Renal cortex interstitium (tissue), 15 donors: ENCODE data around the gene ZNF878. TPM values are rescaled to one million over a fixed set of nuclear protein-coding genes. Genes with fewer than 3 reads are reported as not detected.
"Not testable (repeated sequence)": the region's sequence is repeated elsewhere in the genome, so short reads cannot be mapped to it uniquely, and the experiment has no call there.

Source experiments
- DNase-seq, 11 donors: peaks; one replicate each; pipeline ENCODE4 v3.0.0-alpha.2; 2013; ENCODE audit warnings: low read depth in 9 of 11, low spot score in 4 of 11; ENCODE audit errors: extremely low read depth in 1 of 11
- long read RNA-seq, 16 experiments: transcript quantifications; one replicate each; lab custom pipeline, GENCODE V29; 2026
- polyA plus RNA-seq, 3 donors: library from polyadenylated mRNA; unstranded; fragments of 120-200 nt; gene quantifications; one replicate each; pipeline ENCODE4 v1.2.1, GENCODE V29; 2013; ENCODE audit not compliant: insufficient read length in 3 of 3

ZNF878 gene
- polyA plus RNA-seq = 1 to 10 TPM; 1.1 to 2.0 (median 1.9) TPM
- long read RNA-seq, donor 1 = 0 reads
- long read RNA-seq, donor 2 = 0 reads
- long read RNA-seq, donor 3 = 0 reads
- long read RNA-seq, donor 4 = 0 reads
- long read RNA-seq, donor 5 = 0 reads
- long read RNA-seq, donor 6, partial matches to known transcripts = 0 of 1 reads
- long read RNA-seq, donor 6, other reads (novel, unspliced or antisense) = 0 of 1 reads
- long read RNA-seq, donor 7 = 0 reads
- long read RNA-seq, donor 8 = 0 reads
- long read RNA-seq, donor 9 = 0 reads
- long read RNA-seq, donor 10 = 0 reads
- long read RNA-seq, donor 11 = 0 reads
- long read RNA-seq, donor 12 = 0 reads
- long read RNA-seq, donor 13 = 0 reads
- long read RNA-seq, donor 14 = 0 reads
- long read RNA-seq, donor 15 = 0 reads
- long read RNA-seq, donor 16 = 0 reads

DNA sequence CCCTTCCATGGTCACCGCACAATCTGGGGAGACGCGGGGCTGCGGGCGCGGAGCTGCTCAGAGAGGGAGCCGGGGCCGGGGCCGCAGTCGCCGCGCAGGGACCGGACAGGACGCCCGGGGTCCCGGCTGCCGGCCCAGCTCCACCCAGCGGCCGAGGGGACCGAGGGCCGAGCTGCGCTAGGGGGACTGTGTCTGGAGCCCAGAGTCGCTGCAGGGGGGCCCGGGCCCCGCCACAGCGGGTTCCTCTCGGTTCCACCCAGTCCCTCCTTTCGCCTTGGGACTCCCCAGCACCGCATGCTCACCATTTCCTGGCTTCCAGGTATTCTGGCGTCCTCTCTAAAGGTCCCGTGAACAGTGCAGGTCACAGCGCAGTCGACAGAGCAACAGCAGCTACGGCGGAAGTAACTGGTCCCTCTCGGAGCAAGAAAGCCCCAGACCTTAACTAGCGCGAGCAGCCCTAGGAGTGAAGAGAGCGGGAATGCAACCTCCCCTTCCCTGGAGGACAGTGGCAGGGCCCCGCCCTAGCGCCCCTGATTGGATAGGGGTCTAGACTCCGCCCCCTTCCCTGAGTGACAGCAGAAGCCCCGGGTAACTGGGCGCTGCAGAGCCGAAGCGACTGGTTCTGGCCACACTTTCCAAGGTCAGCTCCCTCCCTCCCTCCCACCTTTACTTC, at the start of gene ZNF878:
ZNF878 (minus strand) TSS at position 465 of the 673 bp plus-strand sequence; CDS start at position 305, 160 bp downstream.
- DNase-seq = peak in 10 of 11 donors; percentile 85 to 95 (median 92)

DNA sequence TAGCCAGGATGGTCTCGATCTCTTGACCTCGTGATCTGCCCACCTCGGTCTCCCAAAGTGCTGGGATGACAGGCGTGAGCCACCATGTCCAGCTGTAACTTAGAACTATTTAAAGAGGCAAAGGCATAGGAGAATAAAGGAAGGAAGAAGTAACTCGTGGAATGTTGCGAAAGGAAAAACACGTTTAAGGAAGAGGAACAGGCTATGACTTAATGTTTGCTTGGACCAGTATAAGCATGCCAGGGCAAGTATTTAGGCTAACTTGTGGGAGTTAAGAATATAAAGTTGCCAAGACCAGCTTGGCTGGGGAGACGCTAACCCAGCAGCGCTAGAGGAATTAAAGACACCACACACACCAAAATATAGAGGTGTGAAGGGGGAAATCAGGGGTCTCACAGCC, 45.3 kb upstream of the ZNF878 start:
- DNase-seq = no peak

DNA sequence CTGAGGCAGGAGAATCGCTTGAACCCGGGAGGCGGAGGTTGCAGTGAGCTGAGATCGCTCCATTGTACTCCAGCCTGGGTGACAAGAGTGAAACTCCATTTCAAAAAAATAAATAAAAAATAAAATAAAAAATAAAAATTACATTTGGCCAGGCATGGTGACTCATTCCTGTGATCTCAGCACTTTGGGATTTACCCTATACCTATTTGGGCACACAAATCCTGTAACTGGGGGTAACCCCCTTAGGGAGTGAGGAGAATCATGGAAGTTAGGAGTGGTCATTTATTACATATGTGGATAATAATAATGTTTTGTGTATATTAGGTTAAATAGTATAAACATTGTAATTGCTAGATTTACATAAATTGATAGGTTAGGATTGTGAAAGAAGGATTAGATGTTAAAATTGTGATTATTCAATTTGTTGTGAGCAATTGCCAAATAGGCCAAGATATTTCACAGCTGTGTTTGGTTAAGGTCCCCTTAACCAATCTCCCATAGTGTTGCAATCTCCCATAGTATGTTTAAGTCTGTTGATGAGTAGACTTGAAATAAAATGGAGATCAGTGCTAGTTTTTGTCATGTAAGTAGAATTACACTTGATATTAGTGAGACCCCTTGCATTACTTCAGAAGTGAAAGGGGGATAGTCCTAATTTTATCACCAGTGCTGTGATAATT, 42.5 kb upstream of the ZNF878 start:
- DNase-seq = no peak

DNA sequence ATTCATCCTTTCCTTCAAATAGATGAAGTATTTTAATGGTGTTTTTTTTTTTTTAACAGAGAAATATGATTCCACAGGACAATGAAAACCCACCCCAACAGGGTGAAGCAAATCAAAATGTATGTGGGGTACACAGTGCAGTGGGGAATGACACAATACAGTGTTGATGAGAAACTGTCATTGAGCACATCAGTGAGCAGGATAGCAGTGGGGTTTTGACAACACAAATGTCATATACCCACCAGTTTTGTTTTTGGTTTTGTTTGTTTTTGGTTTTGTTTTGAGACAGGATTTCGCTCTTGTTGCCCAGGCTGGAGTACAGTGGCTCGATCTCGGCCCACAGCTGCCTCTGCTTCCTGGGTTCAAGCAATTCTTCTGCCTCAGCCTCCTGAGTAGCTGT, 41.0 kb upstream of the ZNF878 start:
- no peak for DNase-seq

DNA sequence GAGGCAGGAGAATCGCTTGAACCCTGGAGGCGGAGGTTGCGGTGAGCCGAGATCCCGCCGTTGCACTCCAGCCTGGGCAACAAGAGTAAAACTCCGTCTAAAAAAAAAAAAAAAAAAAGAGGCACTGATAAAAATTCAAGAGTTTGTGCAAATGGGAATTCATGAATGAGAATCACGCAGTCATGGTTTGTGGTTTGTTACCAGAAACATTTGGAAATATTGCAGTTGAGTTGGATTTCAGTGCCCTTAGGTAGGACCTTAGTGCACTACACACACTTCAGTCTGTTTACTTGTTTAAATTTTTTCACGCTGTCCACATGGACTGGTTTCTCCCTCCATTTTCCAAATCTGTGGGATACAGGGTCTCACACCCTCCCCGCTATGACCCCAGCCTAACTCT, 40.2 kb upstream of the ZNF878 start:
- no peak for DNase-seq

DNA sequence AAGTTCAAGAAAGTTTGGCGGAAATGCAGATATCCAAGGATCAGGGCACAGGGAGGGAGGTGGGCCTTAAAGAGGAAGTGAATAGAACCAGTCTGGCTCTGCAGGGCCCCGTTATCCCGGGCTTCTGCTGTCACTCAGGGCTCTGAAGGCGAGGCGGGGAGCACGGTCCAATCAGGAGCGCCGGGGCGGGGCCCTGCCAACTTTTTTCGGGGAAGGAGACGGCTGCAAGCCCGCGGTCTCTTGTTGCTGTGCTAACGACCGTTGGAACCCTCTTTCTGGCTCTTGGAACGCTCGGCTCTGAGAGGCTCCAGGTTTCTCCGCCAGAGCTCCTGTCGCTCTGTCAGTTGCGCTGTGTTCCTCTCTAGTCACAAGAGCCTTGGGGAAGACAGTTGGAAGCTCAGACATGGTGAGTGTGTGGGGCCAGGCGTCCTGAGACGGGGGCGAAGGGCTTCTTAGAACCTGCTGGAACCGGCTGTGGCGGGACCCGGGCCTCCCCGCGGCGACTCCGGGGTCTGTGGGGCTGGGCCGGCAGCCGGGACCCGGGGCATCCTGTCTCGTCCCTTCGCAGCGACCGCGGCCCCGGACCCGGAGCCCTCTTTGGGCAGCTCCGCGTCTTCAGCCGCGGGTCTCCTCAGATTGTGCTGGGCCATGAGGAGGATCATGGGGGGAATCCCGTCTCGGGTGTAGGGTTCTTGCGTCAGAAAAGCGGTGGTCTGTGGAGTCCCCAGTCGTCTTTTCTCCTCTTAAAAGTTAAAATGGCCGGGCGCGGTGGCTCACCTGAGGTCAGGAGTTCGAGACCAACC, 39.5 kb upstream of the ZNF878 start:
- DNase-seq = peak; percentile 66 to 86 (median 82)

DNA sequence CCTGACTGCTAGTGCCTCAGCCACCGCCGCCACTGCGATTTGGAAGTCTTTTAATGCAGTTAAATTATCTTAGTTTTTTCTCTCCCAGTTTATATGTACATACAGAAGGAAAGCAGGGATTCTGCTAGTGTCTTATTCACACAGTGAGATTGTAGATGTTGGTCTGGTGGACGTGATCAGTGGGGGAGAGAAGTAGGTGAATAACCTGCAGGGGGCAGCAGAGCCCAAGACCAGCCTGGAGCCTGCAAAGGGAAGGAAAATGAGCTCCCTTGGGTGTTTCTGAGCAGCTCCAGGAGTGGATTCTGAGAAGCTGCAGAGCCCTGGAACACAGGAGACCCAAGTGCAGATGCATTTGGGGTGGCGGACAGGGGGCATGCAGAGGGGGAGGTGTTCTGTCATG, 38.0 kb upstream of the ZNF878 start:
- peak in 9 of 11 donors; percentile 36 to 57 (median 51) for DNase-seq

DNA sequence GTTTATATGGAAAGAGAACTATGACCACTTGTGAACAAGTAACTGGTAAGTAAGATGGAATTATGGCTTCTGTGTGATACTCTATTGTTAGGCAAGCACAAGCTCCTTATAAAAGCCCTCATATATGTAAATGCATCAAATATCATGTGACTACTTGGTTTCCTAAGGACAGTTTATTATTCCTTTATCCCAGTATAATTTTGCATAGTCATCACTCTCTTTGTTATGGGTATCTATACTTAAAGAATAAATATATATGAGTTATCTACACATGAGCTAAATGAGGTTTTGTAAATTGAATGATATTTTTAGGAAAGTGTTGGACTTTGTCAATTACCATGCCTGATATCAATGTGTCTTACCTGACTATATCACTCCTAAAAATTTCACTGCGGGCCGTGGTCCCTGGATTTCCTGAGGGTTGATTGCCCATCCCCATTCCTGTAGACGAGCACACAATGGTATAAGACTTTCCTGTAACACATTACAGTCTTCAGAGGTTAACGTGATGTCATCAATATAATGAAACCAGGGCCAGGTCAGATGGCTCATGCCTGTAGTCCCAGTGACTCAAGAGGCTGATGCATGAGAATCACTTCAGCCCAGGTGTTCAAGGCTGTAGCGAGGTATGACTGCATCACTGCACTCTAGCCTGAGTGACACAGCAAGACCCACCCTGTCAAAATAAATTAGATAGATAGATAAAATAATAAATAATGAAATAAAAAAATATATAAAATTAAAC, 32.5 kb upstream of the ZNF878 start:
- DNase-seq = no peak

DNA sequence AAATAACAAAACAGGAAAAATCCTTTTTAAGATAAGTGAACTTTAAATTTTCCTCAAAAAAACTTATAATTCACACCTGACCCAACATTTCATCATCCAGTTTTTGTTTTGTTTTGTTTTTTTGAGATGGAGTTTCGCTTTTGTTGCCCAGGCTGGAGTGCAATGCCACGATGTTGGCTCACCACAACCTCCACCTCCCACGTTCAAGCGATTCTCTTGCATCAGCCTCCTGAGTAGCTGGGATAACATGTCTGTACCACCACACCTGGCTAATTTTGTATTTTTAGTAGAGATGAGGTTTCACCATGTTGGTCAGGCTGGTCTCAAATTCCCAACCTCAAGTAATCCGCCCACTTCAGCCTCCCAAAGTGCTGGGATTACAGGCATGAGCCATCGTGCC, 30.6 kb upstream of the ZNF878 start:
- not testable (repeated sequence) for DNase-seq

DNA sequence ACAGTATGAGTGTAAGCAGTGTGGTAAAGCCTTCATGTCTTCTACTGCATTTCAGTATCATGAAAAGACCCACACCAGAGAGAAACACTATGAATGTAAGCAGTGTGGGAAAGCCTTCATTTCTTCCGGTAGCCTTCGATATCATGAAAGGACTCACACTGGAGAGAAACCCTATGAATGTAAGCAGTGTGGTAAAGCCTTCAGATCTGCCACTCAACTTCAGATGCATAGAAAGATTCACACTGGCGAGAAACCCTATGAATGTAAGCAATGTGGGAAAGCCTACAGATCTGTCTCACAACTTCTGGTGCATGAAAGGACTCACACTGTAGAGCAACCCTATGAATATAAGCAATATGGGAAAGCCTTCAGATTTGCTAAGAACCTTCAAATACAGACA, 24.6 kb upstream of the ZNF878 start:
- no peak for DNase-seq

DNA sequence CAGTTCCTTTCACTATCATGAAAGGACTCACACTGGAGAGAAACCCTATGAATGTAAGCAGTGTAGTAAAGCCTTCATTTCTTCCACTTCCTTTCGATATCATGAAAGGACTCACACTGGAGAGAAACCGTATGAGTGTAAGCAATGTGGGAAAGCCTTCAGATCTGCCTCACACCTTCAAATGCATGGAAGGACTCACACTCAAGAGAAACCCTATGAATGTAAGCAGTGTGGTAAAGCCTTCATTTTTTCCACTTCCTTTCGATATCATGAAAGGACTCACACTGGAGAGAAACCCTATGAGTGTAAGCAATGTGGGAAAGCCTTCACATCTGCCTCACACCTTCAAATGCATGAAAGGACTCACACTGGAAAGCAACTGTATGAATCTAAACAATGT, 23.6 kb upstream of the ZNF878 start:
- not testable (repeated sequence) for DNase-seq

DNA sequence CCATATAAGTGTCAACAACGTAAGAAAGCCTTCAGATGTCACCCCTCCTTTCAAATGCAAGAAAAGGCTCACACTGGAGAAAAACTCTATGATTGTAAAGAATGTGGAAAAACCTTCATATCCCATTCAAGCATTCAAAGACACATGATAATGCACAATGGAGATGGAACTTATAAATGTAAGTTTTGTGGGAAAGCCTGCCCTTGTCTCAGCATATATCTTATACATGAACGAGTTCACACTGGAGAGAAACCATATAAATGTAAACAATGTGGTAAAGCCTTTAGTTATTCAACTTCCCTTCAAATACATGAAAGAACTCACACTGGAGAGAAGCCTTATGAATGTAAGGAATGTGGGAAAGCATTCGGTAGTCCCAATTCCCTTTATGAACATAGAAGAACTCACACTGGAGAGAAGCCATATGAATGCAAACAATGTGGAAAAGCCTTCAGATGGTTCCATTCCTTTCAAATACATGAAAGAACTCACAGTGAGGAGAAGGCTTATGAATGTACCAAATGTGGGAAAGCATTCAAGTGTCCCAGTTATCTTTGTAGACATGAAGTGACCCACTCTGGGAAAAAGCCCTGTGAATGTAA, 22.9 kb upstream of the ZNF878 start:
- DNase-seq = no peak

DNA sequence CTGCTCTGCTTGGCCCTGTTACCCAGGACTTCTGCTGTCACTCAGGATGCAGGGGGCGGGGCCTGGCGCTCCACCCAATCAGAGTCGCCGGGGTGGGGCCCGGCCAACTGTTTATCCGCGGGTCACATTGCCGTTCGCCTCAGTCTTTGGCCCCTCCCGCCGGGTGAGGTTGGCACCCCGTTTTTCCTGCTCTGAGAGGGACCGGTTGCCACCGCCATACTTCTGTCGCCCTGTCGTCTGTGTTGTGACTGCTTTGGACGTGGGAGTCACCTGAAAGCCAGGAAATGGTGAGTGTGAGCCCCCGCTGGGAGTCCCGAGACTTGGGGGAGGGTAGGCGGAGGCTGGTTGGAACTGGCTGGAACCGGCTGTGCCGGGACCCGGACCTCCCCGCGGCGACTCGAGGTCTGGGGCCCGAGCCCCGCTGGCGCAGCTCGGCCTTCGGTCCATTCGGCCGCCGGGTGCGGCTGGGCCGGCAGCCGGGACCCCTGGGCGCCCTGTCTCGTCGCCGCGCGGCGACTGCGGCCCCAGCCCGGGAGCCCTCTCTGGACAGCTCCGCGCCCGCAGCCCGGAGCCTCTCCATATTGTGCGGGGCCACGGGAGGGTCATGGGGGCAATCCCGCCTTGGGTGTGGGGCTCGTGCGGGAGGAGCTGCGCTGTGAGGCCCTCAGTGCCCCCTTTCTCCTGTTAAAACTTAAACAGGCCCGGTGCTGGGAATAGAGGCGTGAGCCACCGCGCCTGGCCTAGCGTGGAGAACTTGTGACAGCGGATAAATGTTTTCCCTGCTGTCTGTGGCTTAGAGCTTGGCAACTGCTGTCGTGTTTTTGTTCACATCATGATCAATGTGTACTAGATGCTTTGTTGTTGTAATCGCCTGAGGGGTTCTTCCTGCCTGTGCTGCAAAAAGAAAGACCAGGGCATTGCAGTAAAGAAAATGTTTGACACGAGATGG, 12.1 kb upstream of the ZNF878 start, which contains the start of gene ZNF844:
ZNF844 (plus strand) TSS at position 142 of the 949 bp plus-strand sequence; CDS start at position 285, 143 bp downstream.
- peak; percentile 80 to 93 (median 89) for DNase-seq

DNA sequence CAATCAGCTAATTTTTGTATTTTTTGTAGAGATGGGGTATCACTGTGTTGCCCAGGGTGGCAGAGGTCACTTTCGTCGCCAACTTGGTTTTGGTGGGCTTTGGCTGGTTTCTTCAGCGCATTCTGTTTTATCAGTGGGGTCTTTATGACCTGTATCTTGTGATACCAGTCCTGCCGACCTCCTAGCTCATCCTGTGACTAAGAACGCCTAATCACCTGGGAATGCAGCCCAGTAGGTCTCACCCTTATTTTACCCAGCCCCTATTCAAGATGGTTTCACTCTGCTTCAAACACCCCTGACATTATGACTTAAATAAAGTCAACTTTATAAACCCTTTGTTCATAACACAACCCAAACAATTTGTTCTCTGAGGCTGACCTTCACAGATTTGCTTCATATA, 3.0 kb upstream of the ZNF878 start:
- DNase-seq = no peak

DNA sequence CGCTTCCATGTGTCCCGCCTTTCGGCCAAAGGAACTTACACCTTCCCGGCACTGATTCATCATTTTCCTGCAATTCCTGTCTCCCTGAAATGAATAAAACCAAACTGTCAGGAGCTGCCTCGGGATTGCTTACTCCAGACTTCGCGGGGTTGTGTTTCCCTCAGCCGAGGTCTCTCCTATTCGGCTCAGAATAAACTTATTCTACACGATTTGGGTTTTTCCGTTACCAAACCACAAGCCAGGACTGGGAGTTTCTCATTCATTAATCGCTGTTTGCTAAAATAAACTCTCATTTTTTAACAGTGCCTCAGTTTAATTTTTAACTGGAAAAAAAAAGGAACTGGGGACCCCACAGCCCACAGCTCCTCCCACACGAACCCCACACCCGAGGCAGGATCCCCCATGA, 667 bp downstream of the ZNF878 start:
- DNase-seq = no peak

DNA sequence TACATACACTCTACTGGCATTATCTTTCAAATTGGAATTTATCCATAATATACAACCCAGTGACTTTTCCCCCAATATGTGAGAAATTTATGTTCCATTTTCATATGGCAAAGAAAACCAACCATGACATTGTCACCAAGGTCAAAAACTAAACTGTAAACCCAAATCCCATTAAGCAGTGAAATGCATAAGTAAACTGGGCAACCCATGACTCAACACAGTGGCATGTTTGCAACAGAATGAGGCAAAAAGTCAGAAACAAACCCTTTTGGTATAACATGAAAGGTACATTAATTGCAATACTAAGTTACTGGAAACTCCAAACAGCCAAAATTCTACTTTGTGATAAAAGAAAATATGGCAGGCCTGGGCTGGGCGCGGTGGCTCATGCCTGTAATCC, 4.9 kb downstream of the ZNF878 start:
- no peak for DNase-seq
